Tibial nerve (tissue), 4 donors: ENCODE data around the gene PLPPR1. TPM values are rescaled to one million over a fixed set of nuclear protein-coding genes. Genes with fewer than 3 reads are reported as not detected.
"Not testable (repeated sequence)": the region's sequence is repeated elsewhere in the genome, so short reads cannot be mapped to it uniquely, and the experiment has no call there.

Experiments used
- DNase-seq, 2 donors: peaks; one replicate each; pipeline ENCODE4 v3.0.0-alpha.2; 2019; ENCODE audit warnings: low spot score in 2 of 2
- H3K27ac ChIP-seq, 4 donors: fragments of 200-600 bp; sonication (generic) in 3 of 4; one replicate each; pipeline ENCODE4 v1.5.1; 2017 to 2019; ENCODE audit warnings: mild to moderate bottlenecking in 1 of 4
- H3K27me3 ChIP-seq, 2 donors: fragments of 200-600 bp; sonication (generic) in 1 of 2; one replicate each; pipeline versions ENCODE4 v1.5.1 to v1.6.0; 2017 to 2019
- H3K36me3 ChIP-seq, 3 donors: fragments of 200-600 bp; sonication (generic); one replicate each; pipeline ENCODE4 v1.5.1; 2018 to 2019
- H3K4me1 ChIP-seq, 4 donors: fragments of 200-600 bp; sonication (generic) in 3 of 4; one replicate each; pipeline ENCODE4 v1.5.1; 2017 to 2019
- H3K4me3 ChIP-seq, 4 donors: fragments of 200-600 bp; sonication (generic) in 3 of 4; one replicate each; pipeline ENCODE4 v1.5.1; 2017 to 2019; ENCODE audit warnings: mild to moderate bottlenecking in 1 of 4, moderate library complexity in 1 of 4
- H3K9me3 ChIP-seq, 4 donors: fragments of 200-600 bp; sonication (generic) in 3 of 4; one replicate each; pipeline ENCODE4 v1.5.1; 2017 to 2019
- CTCF ChIP-seq, 5 experiments: fragments of 200-600 bp in 3 of 5; fragments of 450-650 bp in 2 of 5; sonication (generic) in 3 of 5; IDR thresholded peaks; one replicate each; pipeline ENCODE4 v1.5.1; 2016 to 2019; ENCODE audit warnings: antibody characterized with exemption in 5 of 5, mild to moderate bottlenecking in 3 of 5, moderate library complexity in 2 of 5
- EP300 ChIP-seq, 2 donors: sonication (generic); formaldehyde crosslinking; IDR thresholded peaks; one replicate each; pipeline ENCODE4 v1.6.1; 2017; ENCODE audit warnings: antibody characterized with exemption in 2 of 2, mild to moderate bottlenecking in 1 of 2
- POLR2A ChIP-seq, 2 donors: fragments of 450-650 bp; IDR thresholded peaks; one replicate each; pipeline ENCODE4 v1.6.1; 2017; ENCODE audit warnings: antibody characterized with exemption in 2 of 2, mild to moderate bottlenecking in 2 of 2, moderate library complexity in 2 of 2
- WGBS, 2 donors: methylation state at CpG; one replicate each; pipeline ENCODE4 v1.1.5; 2018; 5-methylcytosine and 5-hydroxymethylcytosine counted together
- total RNA-seq, 4 donors: library from RNA; depleted of rRNA; stranded (reverse); fragments of >200 nt; gene quantifications; one replicate each; pipeline ENCODE4 v1.1.0, GENCODE V29; 2016

Gene PLPPR1
- total RNA-seq, 4 donors from 2014 or later, result 0.30 to 7.6 (median 2.5) TPM

- Histone ChIP-seq H3K9me3 (no peaks in the 10 kb centered on the region), H3K4me3 (no peak overlapping the region), H3K27me3 (no peaks in the 10 kb centered on the region), H3K4me1 (no peaks in the 10 kb centered on the region), H3K27ac (no peak overlapping the region), H3K36me3 (no peaks in the 10 kb centered on the region)
- 71 to 73% methylated on average over 1 of the region's 1 CpG for WGBS, 2 donors
- no peak for TF ChIP-seq CTCF (IDR thresholded peaks at IDR 0.05)
- no peak for TF ChIP-seq EP300 (IDR thresholded peaks at IDR 0.05)
- no peak for TF ChIP-seq POLR2A (IDR thresholded peaks at IDR 0.05)
- DNase-seq, result no peak
Measured at GRCh38 chr9:101326035-101326434, 297.5 kb downstream of the PLPPR1 start.

- DNase-seq, result no peak
- Histone ChIP-seq H3K27me3 (no peaks in the 10 kb centered on the region), H3K9me3 (no peaks in the 10 kb centered on the region), H3K4me1 (no peaks in the 10 kb centered on the region), H3K27ac (no peak overlapping the region), H3K4me3 (no peak overlapping the region), H3K36me3 (no peaks in the 10 kb centered on the region)
- WGBS, 2 donors, result 72 to 75% methylated on average over 1 of the region's 1 CpG
- TF ChIP-seq CTCF (IDR thresholded peaks at IDR 0.05) (no peak), EP300 (IDR thresholded peaks at IDR 0.05) (no peak), POLR2A (IDR thresholded peaks at IDR 0.05) (no peak)
Measured at GRCh38 chr9:101326501-101326900, 298.0 kb downstream of the PLPPR1 start.

GRCh38 chr9:101327422-101327909 is 298.9 kb downstream of the PLPPR1 start:
- 73 to 79% methylated on average over 3 of the region's 3 CpGs for WGBS, 2 donors
- not testable (repeated sequence) for H3K36me3 ChIP-seq

GRCh38 chr9:101332362-101332761 is 303.8 kb downstream of the PLPPR1 start:
- H3K36me3 ChIP-seq, result no peaks in the 10 kb centered on the region
- no peaks in the 10 kb centered on the region for H3K9me3 ChIP-seq
- TF ChIP-seq EP300 (IDR thresholded peaks at IDR 0.05) (no peak), CTCF (IDR thresholded peaks at IDR 0.05) (no peak), POLR2A (IDR thresholded peaks at IDR 0.05) (no peak)
- no peak for DNase-seq
- no peak overlapping the region for H3K4me3 ChIP-seq
- H3K4me1 ChIP-seq, result no peaks in the 10 kb centered on the region
- 97 to 100% methylated on average over 1 of the region's 1 CpG for WGBS, 2 donors
- no peaks in the 10 kb centered on the region for H3K27me3 ChIP-seq
- no peak overlapping the region for H3K27ac ChIP-seq

More at GRCh38 chr9:101327422-101327909, 298.9 kb downstream of the PLPPR1 start:
- not testable (repeated sequence) for H3K4me1 ChIP-seq, H3K27me3 ChIP-seq, DNase-seq, H3K27ac ChIP-seq, H3K4me3 ChIP-seq, H3K9me3 ChIP-seq

- 78 to 82% methylated on average over 4 of the region's 4 CpGs for WGBS, 2 donors
Measured at GRCh38 chr9:101333490-101333889, 305.0 kb downstream of the PLPPR1 start.

More at GRCh38 chr9:101333490-101333889, 305.0 kb downstream of the PLPPR1 start:
- Histone ChIP-seq H3K4me1 (no peaks in the 10 kb centered on the region), H3K27me3 (no peaks in the 10 kb centered on the region), H3K4me3 (no peak overlapping the region), H3K36me3 (no peaks in the 10 kb centered on the region), H3K9me3 (no peaks in the 10 kb centered on the region), H3K27ac (no peak overlapping the region)
- TF ChIP-seq CTCF (IDR thresholded peaks at IDR 0.05) (no peak), EP300 (IDR thresholded peaks at IDR 0.05) (no peak), POLR2A (IDR thresholded peaks at IDR 0.05) (no peak)
- no peak for DNase-seq
